GM23248 (cell line): Measurements from ENCODE around the gene C22orf23. TPM values are rescaled to one million over a fixed set of nuclear protein-coding genes. Genes with fewer than 3 reads are reported as not detected.

Source experiments
- DNase-seq: peaks from one replicate; pipeline ENCODE4 v3.0.0-alpha.2; 2015
- H2AFZ ChIP-seq: fragments of 200-600 bp; sonication (generic); 2 replicates; pipeline ENCODE4 v1.6.1; 2016; ENCODE audit warnings: antibody characterized with exemption
- H3F3A ChIP-seq: fragments of 200-600 bp; sonication (generic); 2 replicates; pipeline ENCODE4 v1.6.1; 2016; ENCODE audit warnings: mild to moderate bottlenecking, antibody characterized with exemption, mixed run types; ENCODE audit not compliant: insufficient read depth
- H3K27ac ChIP-seq: fragments of 200-600 bp; sonication (generic); 2 replicates; pipeline ENCODE4 v1.5.1; 2016; ENCODE audit warnings: mild to moderate bottlenecking
- H3K27me3 ChIP-seq: fragments of 200-600 bp; sonication (generic); replicated peaks from 2 replicates; pipeline ENCODE4 v1.6.1; 2016; ENCODE audit warnings: mild to moderate bottlenecking; ENCODE audit not compliant: insufficient read depth
- H3K36me3 ChIP-seq: fragments of 200-600 bp; sonication (generic); 2 replicates; pipeline ENCODE4 v1.6.1; 2016; ENCODE audit warnings: low read depth, mild to moderate bottlenecking
- H3K4me1 ChIP-seq: fragments of 200-600 bp; sonication (generic); 2 replicates; pipeline ENCODE4 v1.6.1; 2016; ENCODE audit warnings: mild to moderate bottlenecking; ENCODE audit not compliant: insufficient read depth
- H3K4me2 ChIP-seq: fragments of 200-600 bp; sonication (generic); one replicate; pipeline ENCODE4 v1.6.1; 2016; ENCODE audit warnings: mild to moderate bottlenecking; ENCODE audit not compliant: unreplicated experiment
- H3K4me3 ChIP-seq: fragments of 200-600 bp; sonication (generic); 2 replicates; pipeline ENCODE4 v1.5.1; 2016; ENCODE audit warnings: mild to moderate bottlenecking
- H3K79me2 ChIP-seq: fragments of 200-600 bp; sonication (generic); 2 replicates; pipeline ENCODE4 v1.6.1; 2016; ENCODE audit warnings: mild to moderate bottlenecking; ENCODE audit not compliant: insufficient read depth
- H3K9ac ChIP-seq: fragments of 200-600 bp; sonication (generic); 2 replicates; pipeline ENCODE4 v1.6.1; 2016; ENCODE audit warnings: mild to moderate bottlenecking
- H3K9me2 ChIP-seq: fragments of 200-600 bp; sonication (generic); 2 replicates; pipeline ENCODE4 v1.6.1; 2016; ENCODE audit warnings: mixed run types, mild to moderate bottlenecking, moderate library complexity; ENCODE audit not compliant: insufficient read depth
- H3K9me3 ChIP-seq: fragments of 200-600 bp; sonication (generic); one replicate; pipeline ENCODE4 v1.6.1; 2017; ENCODE audit warnings: low read depth
- H4K20me1 ChIP-seq: fragments of 200-600 bp; sonication (generic); 2 replicates; pipeline ENCODE4 v1.6.0; 2016; ENCODE audit not compliant: insufficient read depth
- EZH2 ChIP-seq: fragments of 200-600 bp; sonication (generic); IDR thresholded peaks from 2 replicates; pipeline ENCODE4 v1.6.1; 2018; ENCODE audit warnings: antibody characterized with exemption, mild to moderate bottlenecking; ENCODE audit not compliant: insufficient read depth, poor library complexity, severe bottlenecking
- EZH2phosphoT487 ChIP-seq: fragments of 200-600 bp; sonication (generic); IDR thresholded peaks from 2 replicates; pipeline ENCODE4 v1.6.1; 2018; ENCODE audit warnings: antibody characterized with exemption, moderate library complexity, mild to moderate bottlenecking, low read depth; ENCODE audit not compliant: insufficient read depth
- WGBS, 2 experiments: methylation state at CpG; one replicate each; pipeline ENCODE4 v1.1.6; 2015 to 2017; ENCODE audit warnings: low lambda C conversion rate in 2 of 2, low coverage in 1 of 2; ENCODE audit errors: missing lambda C conversion rate in 2 of 2; 5-methylcytosine and 5-hydroxymethylcytosine counted together
- in situ Hi-C: fragments of 300-500 bp; cut with MboI; formaldehyde crosslinking; loops from 2 replicates; pipeline ENCODE4 v1.15.0; 2020
- polyA plus RNA-seq: library from polyadenylated mRNA; unstranded; fragments of >200 nt; fragmentation: Nextera tagmentation; extraction: Ambion mirVana; gene quantifications from 2 replicates; pipeline ENCODE4 v1.2.1, GENCODE V29; 2016
- total RNA-seq: library from RNA; depleted of rRNA; stranded (reverse); fragments of >200 nt; shearing (Covaris generic); gene quantifications from 2 replicates; pipeline ENCODE4 v1.2.3, GENCODE V29; 2014

Gene C22orf23
- total and polyA plus RNA-seq, 2 experiments from 2014 or later, result 0.22 to 1.1 TPM

DNA sequence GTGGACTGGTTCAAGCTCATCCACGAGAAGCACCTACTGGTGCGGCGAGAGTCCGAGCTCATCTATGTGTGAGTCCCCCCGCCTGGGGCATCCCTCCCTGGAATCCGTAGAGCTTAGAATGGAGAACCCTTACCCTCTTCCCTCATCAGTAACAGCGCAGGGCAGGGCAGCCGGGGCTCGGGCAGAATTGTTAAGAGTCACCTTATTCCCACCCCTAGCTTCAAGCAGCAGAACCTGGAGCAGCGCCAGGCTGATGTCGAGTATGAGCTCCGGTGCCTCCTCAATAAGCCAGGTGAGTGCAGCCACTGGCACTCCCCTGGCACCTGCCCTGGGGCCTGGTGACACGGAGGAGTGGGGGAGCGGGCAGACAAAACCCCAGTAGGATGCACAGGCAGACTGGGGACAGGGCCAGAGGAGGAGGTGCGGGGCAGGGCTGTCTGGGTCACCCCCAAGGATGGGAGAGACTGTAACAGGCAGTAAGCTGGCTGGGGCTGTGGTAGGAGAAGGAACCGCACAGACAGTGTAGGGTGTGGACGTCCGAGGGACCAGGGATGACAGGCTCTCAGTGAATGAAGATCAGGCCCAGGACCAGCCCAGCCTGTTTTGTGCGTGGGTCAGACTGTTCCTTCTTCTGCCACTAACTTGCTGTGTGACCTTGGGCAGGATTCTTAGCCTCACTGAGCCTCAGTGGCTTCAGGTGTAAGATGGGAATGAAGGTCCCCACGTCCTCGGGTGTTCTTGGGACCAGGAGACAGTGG lies 20.4 kb downstream of the C22orf23 start:
- peak overlapping the region; percentile 69 for H3K27ac ChIP-seq
- no peak overlapping the region for H2AFZ ChIP-seq
- peaks cover 10% of the 10 kb centered on the region for H3K4me1 ChIP-seq
- H4K20me1 ChIP-seq, result no peaks in the 10 kb centered on the region
- no peak overlapping the region for H3K4me3 ChIP-seq
- in situ Hi-C loops, result no loop called here
- peaks cover 10% of the 10 kb centered on the region; the same call in 1 of the 2 replicates for H3K36me3 ChIP-seq
- H3K27me3 ChIP-seq, result no peaks in the 10 kb centered on the region
- H3K9ac ChIP-seq, result 0 out of 2 replicates have a peak overlapping the region, but pooled peaks have one; percentile 12
- WGBS, 2 experiments, result 68% methylated on average over 21 of the region's 21 CpGs
- peaks cover 25% of the 10 kb centered on the region for H3F3A ChIP-seq
- H3K4me2 ChIP-seq, result peak overlapping the region; percentile 19
- TF ChIP-seq EZH2phosphoT487 (no peak), EZH2 (no peak)
- no peaks in the 10 kb centered on the region for H3K9me2 ChIP-seq
- H3K79me2 ChIP-seq, result 0 out of 2 replicates have a peak, but pooled peaks cover 3% of the 10 kb centered on the region
- DNase-seq, result peak; percentile 38
- H3K9me3 ChIP-seq, result no peaks in the 10 kb centered on the region

- no peak overlapping the region for H3K9ac ChIP-seq
- DNase-seq, result no peak
- no peaks in the 10 kb centered on the region for H3K9me3 ChIP-seq
- H3K4me1 ChIP-seq, result peaks cover 10% of the 10 kb centered on the region
- in situ Hi-C loops, result no loop called here
- no peak overlapping the region for H3K4me3 ChIP-seq
- H3K79me2 ChIP-seq, result 0 out of 2 replicates have a peak, but pooled peaks cover 3% of the 10 kb centered on the region
- TF ChIP-seq EZH2phosphoT487, result no peak
- no peak for TF ChIP-seq EZH2
- peaks cover 25% of the 10 kb centered on the region for H3F3A ChIP-seq
- no peaks in the 10 kb centered on the region for H3K9me2 ChIP-seq
- peaks cover 4% of the 10 kb centered on the region; the same call in 1 of the 2 replicates for H3K36me3 ChIP-seq
- H3K27ac ChIP-seq, result no peak overlapping the region
- H3K4me2 ChIP-seq, result no peak overlapping the region
- no peak overlapping the region for H2AFZ ChIP-seq
- no peaks in the 10 kb centered on the region for H4K20me1 ChIP-seq
- WGBS, 2 experiments, result 86 to 90% methylated on average over 9 to 10 of the region's 10 CpGs
- H3K27me3 ChIP-seq, result no peaks in the 10 kb centered on the region
Measured at GRCh38 chr22:37932401-37932800, 21.0 kb downstream of the C22orf23 start.

DNA sequence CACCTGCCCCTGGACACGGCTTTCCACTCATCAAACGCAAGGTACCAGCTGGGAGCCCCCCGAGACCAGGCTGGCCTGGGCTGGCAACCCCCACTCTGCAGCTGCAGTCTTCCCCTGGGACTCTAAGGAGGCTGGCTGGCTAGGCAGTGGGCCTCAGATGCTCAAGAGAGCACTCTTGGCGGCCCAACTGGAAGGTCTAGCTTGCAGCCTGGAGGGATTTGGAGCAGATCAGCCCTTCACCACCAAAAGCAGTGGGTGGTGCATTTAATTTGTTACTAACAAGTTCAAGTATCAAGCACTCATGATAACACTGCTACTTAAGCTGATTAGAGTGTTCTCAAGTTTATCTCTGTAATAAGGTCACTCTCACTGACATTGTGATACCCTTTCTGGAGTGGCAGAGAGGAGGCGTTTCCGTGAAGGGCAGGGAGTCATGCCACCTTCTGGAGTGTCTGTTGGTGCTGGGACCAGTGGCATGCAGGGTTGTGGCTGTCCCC lies 21.5 kb downstream of the C22orf23 start:
- DNase-seq, result no peak
- 94 to 97% methylated on average over 6 of the region's 6 CpGs for WGBS, 2 experiments

DNA sequence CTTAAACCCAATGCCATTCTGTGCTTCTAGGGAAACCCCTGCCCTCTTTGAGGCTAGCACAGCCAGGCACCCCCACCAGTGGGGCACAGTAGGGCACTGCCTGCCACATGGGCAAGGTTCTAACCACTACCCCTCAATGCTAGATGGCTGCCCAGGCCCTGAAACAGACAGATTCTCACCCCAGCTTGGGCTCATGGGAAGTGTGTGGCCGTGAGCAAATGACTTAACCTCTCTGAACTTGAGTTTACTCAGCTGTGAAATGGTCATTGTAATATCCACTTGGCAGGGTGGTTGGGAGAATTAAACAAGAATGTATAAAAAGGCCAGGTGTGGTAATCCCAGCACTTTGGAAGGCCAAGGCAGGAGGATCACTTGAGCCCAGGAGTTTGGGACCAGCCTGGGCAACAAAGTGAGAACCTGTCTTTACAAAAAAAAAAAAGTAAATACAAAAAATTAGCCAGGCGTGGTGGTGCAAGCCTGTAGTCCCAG lies 22.4 kb downstream of the C22orf23 start:
- TF ChIP-seq EZH2phosphoT487 (no peak), EZH2 (no peak)
- DNase-seq, result no peak
- Histone ChIP-seq H3K4me2 (no peak overlapping the region), H4K20me1 (no peaks in the 10 kb centered on the region), H2AFZ (no peak overlapping the region), H3K79me2 (0 out of 2 replicates have a peak, but pooled peaks cover 3% of the 10 kb centered on the region), H3K36me3 (peaks cover 4% of the 10 kb centered on the region; the same call in 1 of the 2 replicates), H3K4me3 (no peak overlapping the region), H3K9me3 (no peaks in the 10 kb centered on the region), H3K9me2 (no peaks in the 10 kb centered on the region), H3K27me3 (no peaks in the 10 kb centered on the region), H3F3A (peaks cover 25% of the 10 kb centered on the region), H3K4me1 (peaks cover 10% of the 10 kb centered on the region), H3K9ac (no peak overlapping the region), H3K27ac (no peak overlapping the region)
- WGBS, 2 experiments, result 57 to 61% methylated on average over 2 of the region's 2 CpGs
- in situ Hi-C loops, result no loop called here

More for the DNA sequence above, 21.5 kb downstream of the C22orf23 start:
- no peak overlapping the region for H2AFZ ChIP-seq
- no peaks in the 10 kb centered on the region for H3K9me2 ChIP-seq
- H3K27ac ChIP-seq, result no peak overlapping the region
- H4K20me1 ChIP-seq, result no peaks in the 10 kb centered on the region
- TF ChIP-seq EZH2 (no peak), EZH2phosphoT487 (no peak)
- no peak overlapping the region for H3K9ac ChIP-seq
- H3K79me2 ChIP-seq, result 0 out of 2 replicates have a peak, but pooled peaks cover 3% of the 10 kb centered on the region
- in situ Hi-C loops, result no loop called here
- no peaks in the 10 kb centered on the region for H3K9me3 ChIP-seq
- H3K4me2 ChIP-seq, result no peak overlapping the region
- H3K4me3 ChIP-seq, result no peak overlapping the region
- no peaks in the 10 kb centered on the region for H3K27me3 ChIP-seq
- peaks cover 4% of the 10 kb centered on the region; the same call in 1 of the 2 replicates for H3K36me3 ChIP-seq
- H3K4me1 ChIP-seq, result peaks cover 10% of the 10 kb centered on the region
- H3F3A ChIP-seq, result peaks cover 25% of the 10 kb centered on the region
